ENCODE results near the gene PPWD1. TPM values are rescaled to one million over a fixed set of nuclear protein-coding genes. Genes with fewer than 3 reads are reported as not detected.

PPWD1 gene
- polyA plus RNA-seq, 1 donor from 2014 or later = 121 TPM

GRCh38 chr5:65624571-65625555 is 61.8 kb downstream of the PPWD1 start, which contains the start of the genes SHLD3 and TRAPPC13:
SHLD3 (plus strand) TSS chr5:65625027; CDS start chr5:65629588, 4,561 bp downstream.
TRAPPC13 (plus strand) TSS chr5:65625027; CDS start chr5:65625061, 34 bp downstream.
- peak within 1 kb of the TSS; percentile 99 for H3K4me2 ChIP-seq (ENCODE audit: low read length)
- no peaks in the 10 kb centered on the region for H3K9me2 ChIP-seq (ENCODE audit: insufficient read depth, low read length)
- peaks cover 84% of the 10 kb centered on the region for H3K79me2 ChIP-seq (replicated peaks; ENCODE audit: insufficient read depth, low read length)
- H3F3A ChIP-seq (ENCODE audit: insufficient read depth, low read length, poor library complexity, severe bottlenecking) = peaks cover 4% of the 10 kb centered on the region
- H3K4me3 ChIP-seq (ENCODE audit: low read length) = peak within 1 kb of the TSS; percentile 98
- peak within 1 kb of the TSS; percentile 98 for H2AFZ ChIP-seq (ENCODE audit: low read depth, low read length)
- peak within 1 kb of the TSS; percentile 93 for H3K27ac ChIP-seq (ENCODE audit: low read length)
- H3K36me3 ChIP-seq (ENCODE audit: insufficient read depth, low read length) = no peaks in the 10 kb centered on the region
- H3K27me3 ChIP-seq (ENCODE audit: insufficient read depth, low read depth, low read length) = no peaks in the 10 kb centered on the region
- TF ChIP-seq EZH2 (IDR thresholded peaks at IDR 0.05; ENCODE audit: borderline replicate concordance, insufficient read depth, low read length, poor library complexity, severe bottlenecking) (no peak), CTCF (IDR thresholded peaks at IDR 0.05; ENCODE audit: poor library complexity, severe bottlenecking) (no peak), MXI1 (conservative IDR thresholded peaks at IDR 0.05; ENCODE audit: poor library complexity, severe bottlenecking) (peak; percentile 51), SMC3 (conservative IDR thresholded peaks at IDR 0.05; ENCODE audit: poor library complexity) (no peak), EP300 (conservative IDR thresholded peaks at IDR 0.05; ENCODE audit: poor library complexity, severe bottlenecking) (no peak), RAD21 (conservative IDR thresholded peaks at IDR 0.05) (no peak), POLR2AphosphoS5 (IDR thresholded peaks at IDR 0.05) (peak; percentile 46), TAF1 (IDR thresholded peaks at IDR 0.05; ENCODE audit: low read depth) (peak; percentile 30)
- TF ChIP-seq, protein P1, sequence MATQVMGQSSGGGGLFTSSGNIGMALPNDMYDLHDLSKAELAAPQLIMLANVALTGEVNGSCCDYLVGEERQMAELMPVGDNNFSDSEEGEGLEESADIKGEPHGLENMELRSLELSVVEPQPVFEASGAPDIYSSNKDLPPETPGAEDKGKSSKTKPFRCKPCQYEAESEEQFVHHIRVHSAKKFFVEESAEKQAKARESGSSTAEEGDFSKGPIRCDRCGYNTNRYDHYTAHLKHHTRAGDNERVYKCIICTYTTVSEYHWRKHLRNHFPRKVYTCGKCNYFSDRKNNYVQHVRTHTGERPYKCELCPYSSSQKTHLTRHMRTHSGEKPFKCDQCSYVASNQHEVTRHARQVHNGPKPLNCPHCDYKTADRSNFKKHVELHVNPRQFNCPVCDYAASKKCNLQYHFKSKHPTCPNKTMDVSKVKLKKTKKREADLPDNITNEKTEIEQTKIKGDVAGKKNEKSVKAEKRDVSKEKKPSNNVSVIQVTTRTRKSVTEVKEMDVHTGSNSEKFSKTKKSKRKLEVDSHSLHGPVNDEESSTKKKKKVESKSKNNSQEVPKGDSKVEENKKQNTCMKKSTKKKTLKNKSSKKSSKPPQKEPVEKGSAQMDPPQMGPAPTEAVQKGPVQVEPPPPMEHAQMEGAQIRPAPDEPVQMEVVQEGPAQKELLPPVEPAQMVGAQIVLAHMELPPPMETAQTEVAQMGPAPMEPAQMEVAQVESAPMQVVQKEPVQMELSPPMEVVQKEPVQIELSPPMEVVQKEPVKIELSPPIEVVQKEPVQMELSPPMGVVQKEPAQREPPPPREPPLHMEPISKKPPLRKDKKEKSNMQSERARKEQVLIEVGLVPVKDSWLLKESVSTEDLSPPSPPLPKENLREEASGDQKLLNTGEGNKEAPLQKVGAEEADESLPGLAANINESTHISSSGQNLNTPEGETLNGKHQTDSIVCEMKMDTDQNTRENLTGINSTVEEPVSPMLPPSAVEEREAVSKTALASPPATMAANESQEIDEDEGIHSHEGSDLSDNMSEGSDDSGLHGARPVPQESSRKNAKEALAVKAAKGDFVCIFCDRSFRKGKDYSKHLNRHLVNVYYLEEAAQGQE (IDR thresholded peaks at IDR 0.05; ENCODE audit: borderline replicate concordance) = peak; percentile 81
- no peaks in the 10 kb centered on the region for H4K20me1 ChIP-seq (ENCODE audit: insufficient read depth)
- peak within 1 kb of the TSS; percentile 97 for H3K9ac ChIP-seq (ENCODE audit: low read length)
- H3K9me3 ChIP-seq (ENCODE audit: low read length) = no peaks in the 10 kb centered on the region

DNA sequence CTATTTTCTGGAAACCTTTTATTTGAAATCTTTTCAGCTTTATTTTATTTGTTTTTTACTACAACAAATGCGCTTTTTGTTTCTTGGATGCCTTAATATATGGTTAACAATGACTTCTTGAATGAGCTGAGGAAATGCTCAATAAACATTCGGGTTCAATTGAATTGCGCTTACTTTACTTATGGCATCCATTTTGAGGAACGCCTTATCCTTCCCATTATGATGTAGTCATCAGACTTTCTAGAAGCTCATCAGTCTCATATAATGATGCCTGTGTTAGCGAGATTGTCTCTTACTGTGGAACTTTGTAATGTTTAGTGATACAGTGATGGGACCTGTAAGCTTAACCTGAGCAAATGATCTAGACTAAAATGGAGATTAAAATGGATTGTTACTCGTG is 62.6 kb downstream of the PPWD1 start:
- Histone ChIP-seq H3K79me2 (replicated peaks; ENCODE audit: insufficient read depth, low read length) (peaks cover 77% of the 10 kb centered on the region), H2AFZ (ENCODE audit: low read depth, low read length) (peak overlapping the region; percentile 98), H3K9ac (ENCODE audit: low read length) (peak overlapping the region; percentile 97), H3K27ac (ENCODE audit: low read length) (peak overlapping the region; percentile 93), H3F3A (ENCODE audit: insufficient read depth, low read length, poor library complexity, severe bottlenecking) (peaks cover 4% of the 10 kb centered on the region), H3K4me3 (ENCODE audit: low read length) (peak overlapping the region; percentile 98), H3K9me3 (ENCODE audit: low read length) (no peaks in the 10 kb centered on the region), H3K36me3 (ENCODE audit: insufficient read depth, low read length) (no peaks in the 10 kb centered on the region), H3K27me3 (ENCODE audit: insufficient read depth, low read depth, low read length) (no peaks in the 10 kb centered on the region), H3K4me2 (ENCODE audit: low read length) (peak overlapping the region; percentile 99), H3K9me2 (ENCODE audit: insufficient read depth, low read length) (no peaks in the 10 kb centered on the region), H4K20me1 (ENCODE audit: insufficient read depth) (no peaks in the 10 kb centered on the region)
- no peak for TF ChIP-seq CTCF (IDR thresholded peaks at IDR 0.05; ENCODE audit: poor library complexity, severe bottlenecking)
- TF ChIP-seq, protein P1 (IDR thresholded peaks at IDR 0.05; ENCODE audit: borderline replicate concordance) = no peak
- no peak for TF ChIP-seq SMC3 (conservative IDR thresholded peaks at IDR 0.05; ENCODE audit: poor library complexity)
- no peak for TF ChIP-seq EZH2 (IDR thresholded peaks at IDR 0.05; ENCODE audit: borderline replicate concordance, insufficient read depth, low read length, poor library complexity, severe bottlenecking)
- TF ChIP-seq TAF1 (IDR thresholded peaks at IDR 0.05; ENCODE audit: low read depth) = no peak
- TF ChIP-seq MXI1 (conservative IDR thresholded peaks at IDR 0.05; ENCODE audit: poor library complexity, severe bottlenecking) = no peak
- no peak for TF ChIP-seq EP300 (conservative IDR thresholded peaks at IDR 0.05; ENCODE audit: poor library complexity, severe bottlenecking)

All from neural cell (in vitro differentiated cells).